Erythroblast (primary cell): ENCODE measurements around the gene FUBP1.
"Not testable (repeated sequence)": the region's sequence is repeated elsewhere in the genome, so short reads cannot be mapped to it uniquely, and the experiment has no call there.

ENCODE experiments used
- GATA1 ChIP-seq: IDR thresholded peaks from 2 replicates; pipeline ENCODE4 v1.6.1; 2011; ENCODE audit warnings: low read depth, mild to moderate bottlenecking, control low read depth, low read length, moderate library complexity
- POLR2A ChIP-seq: IDR thresholded peaks from 2 replicates; pipeline ENCODE4 v1.6.1; 2011; ENCODE audit warnings: mild to moderate bottlenecking, low read length

- not testable (repeated sequence) for TF ChIP-seq POLR2A, GATA1
These were observed 4.6 kb upstream of the FUBP1 start for GRCh38 chr1:77983352-77983996.
